DMS53 treated with DMSO at 0.1 percent for 48 hours (cell line): ENCODE measurements around the gene NFIA.
"Not testable (repeated sequence)": the region's sequence is repeated elsewhere in the genome, so short reads cannot be mapped to it uniquely, and the experiment has no call there.

Experiments
- DNase-seq: peaks from one replicate; lab custom pipeline; 2025; ENCODE audit not compliant: unreplicated experiment; lab: John Stamatoyannopoulos, UW

NFIA gene

DNA sequence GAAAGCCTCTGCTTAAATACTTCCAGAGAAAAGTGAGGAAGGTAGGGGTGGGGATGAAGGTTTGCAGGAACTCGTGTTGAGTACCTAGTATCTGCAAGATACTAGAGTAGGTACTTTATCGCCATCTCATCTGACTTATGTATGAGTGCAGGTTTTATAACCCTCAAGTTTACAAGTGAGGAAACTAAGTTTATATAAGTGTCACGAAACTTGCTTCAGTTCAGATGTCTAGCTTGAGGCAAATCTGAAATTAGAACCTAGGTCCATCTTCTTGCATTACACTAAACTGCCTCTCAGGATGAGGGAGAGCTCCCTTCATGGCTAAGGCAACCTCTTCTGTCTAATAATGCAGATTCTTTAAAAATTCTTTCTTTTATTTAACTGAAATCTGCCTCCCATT is 43.5 kb downstream of the NFIA start:
- no peak for DNase-seq

DNA sequence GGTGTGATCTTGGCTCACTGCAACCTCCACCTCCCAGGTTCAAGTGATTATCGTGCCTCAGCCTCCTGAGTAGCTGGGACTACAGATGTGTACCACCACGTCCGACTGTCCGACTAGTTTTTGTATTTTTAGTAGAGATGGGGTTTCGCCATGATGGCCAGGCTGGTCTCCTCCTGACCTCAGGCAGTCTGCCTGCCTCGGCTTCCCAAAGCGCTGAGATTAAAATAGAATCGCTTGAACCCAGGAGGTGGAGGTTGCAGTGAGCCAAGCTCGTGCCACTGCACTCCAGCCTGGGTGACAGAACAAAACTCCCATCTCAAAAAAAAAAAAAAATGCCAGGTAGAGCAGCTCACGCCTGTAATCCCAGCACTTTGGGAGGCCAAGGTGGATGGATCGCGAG is 44.5 kb downstream of the NFIA start:
- DNase-seq, result not testable (repeated sequence)

DNA sequence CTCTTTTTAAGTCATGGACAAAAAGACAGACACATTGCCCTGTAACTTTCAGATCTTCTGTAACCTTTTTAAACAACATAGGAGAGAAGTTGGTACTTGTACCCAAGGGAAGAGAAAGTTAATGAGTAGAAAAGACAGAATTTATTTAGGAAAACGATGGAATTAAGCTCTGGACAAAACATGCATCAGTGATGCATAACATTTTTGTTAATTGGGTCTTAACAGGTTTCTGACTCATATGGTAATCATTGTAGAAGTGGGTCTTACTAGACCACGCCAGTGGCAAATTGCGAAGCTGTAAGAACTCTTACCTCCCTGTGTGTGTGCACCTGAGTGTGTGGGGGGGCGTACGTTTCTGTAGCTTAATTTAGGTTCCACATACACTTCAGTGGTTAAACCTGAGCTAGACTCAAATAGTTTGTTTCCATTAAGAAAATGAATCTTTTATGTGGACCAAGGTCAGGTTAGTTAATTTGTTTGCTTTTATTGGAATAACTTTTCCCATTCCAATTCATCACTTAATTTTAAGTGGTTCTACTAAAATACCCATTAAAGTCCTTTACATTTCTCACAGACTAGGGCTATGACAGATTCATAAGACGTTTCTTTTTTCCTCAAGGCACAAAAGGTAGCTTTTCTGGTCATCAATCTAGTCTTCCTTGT is 48.1 kb downstream of the NFIA start:
- no peak for DNase-seq

- DNase-seq, result no peak
Measured at GRCh38 chr1:61131248-61131647, 48.9 kb downstream of the NFIA start.

- no peak for DNase-seq
Measured at GRCh38 chr1:61131716-61132115, 49.4 kb downstream of the NFIA start.

GRCh38 chr1:61132176-61132638 is 49.8 kb downstream of the NFIA start:
- no peak for DNase-seq

GRCh38 chr1:61132645-61133334 is 50.4 kb downstream of the NFIA start:
- DNase-seq, result no peak

DNA sequence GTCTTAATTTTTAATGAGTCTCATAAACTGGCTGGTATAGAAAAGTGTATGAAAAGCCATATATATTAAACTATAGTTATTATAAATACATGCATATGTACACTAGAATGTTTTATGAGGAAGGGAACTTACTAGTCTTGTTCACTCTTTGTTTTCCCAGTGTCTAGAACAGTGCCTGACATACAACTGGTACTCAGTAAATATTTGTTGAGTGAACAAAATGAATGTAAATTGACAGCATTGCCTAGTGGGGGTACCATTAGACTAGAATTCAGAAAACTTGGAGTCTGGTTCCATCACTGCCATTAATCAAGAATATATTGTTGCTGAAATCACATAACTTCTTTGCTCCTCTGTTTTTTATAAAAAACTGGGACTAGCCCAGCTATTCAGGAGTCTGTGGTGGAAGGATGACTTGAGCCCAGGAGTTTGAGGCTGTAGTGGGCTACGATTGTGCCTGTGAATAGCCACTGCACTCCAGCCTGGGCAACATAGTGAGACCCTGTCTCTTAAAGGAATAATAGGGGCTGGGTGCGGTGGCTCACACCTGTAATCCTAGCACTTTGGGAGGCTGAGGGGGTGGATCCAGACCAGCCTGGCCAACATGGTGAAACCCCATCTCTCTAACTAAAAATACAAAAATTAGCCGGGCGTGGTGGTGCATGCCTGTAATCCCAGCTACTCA is 51.1 kb downstream of the NFIA start:
- DNase-seq, result no peak

DNA sequence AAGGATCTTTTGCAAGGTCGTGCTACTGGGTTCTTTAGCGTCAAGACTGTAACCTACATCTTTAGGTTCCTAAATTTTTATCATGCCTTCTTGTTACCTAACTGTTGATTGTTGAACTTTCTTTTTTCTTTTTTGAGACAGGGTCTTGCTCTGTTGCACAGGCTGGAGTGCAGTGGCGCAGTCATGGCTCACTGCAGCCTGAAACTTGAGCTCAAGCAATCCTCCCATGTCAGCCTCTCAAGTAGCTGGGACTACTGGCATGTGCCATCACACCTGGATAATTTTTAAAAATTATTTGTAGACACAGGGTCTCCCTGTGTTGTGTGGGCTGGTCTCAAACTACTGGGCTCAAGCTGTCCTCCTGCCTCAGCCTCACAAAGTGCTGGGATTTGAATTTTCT is 52.9 kb downstream of the NFIA start:
- DNase-seq, result no peak

DNA sequence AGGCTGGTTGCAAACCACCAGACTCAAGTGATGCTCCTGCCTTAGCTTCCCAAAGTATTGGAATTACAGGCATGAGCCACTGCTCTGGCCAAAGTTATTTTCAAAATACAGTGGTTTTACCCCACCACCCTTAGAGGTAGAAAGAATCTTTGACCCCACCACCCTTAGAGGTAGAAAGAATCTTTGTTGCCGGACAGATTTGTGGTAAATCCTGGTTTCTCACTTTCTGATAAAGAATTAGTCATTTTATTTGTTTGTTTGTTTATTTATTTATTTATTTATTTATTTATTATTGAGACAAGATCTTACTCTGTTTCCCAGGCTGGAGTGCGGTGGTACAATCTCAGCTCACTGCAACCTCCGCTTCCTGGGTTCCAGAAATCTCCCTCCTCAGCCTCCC is 55.9 kb downstream of the NFIA start:
- DNase-seq, result no peak

GRCh38 chr1:61138921-61139774 is 56.8 kb downstream of the NFIA start:
- no peak for DNase-seq

- no peak for DNase-seq
Measured at GRCh38 chr1:61139775-61140549, 57.6 kb downstream of the NFIA start.

DNA sequence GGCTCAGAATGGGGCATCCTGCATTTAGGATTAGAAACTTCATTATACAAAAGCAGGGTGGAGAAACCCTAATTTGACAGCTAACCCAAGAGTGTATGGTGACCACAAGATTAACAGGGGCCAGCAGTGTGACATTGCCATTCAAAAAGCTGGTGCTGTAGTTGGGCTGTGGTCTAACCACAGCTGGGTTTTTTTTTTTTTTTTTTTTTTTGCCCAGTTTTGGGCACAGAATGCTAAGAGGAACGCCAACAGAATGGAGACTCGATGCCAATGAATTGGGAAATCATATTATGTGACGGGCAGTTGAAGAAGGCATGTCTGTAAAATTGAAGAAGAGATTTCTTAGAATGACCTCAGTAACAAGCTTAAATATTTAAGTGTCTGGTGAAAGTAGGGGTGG is 58.4 kb downstream of the NFIA start:
- no peak for DNase-seq

DNA sequence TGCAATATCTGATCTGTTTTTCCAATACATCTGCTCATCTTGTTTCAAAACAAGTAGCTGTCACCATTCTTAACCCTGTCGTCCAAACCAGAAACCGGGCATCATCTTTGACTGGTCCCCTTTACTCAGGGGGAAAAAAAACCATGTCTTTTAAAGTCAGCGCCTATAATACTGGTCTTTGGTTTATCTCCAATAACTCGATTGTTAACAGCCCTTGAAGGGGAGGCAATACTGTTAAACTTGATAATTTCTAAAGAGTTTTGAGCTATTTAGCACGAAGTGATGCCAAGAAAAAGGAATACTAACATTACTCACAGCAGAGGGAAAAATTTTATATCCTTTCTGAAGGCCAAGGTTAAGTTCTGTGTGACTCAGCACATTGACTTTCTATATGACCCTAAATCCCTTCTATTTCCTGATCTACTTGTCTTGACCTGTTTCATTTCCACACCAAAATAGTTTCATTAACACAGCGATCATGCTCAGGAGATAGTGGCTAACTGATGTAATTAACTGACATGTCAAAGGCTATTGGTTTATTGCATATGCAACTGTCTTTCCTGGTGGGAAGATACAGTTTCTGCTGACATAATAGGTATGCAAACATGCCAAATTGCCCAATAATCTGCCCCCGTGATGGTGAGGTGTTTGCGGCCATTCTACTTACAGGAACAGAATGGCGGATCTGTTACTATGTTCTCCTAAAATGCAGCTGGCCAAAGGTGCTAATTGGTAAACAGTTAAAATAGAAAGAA is 59.1 kb downstream of the NFIA start:
- peak; percentile 86 for DNase-seq

- DNase-seq, result no peak
Measured at GRCh38 chr1:61142043-61142440, 59.7 kb downstream of the NFIA start.

- DNase-seq, result peak; percentile 99
Measured at GRCh38 chr1:61142726-61143500, 60.6 kb downstream of the NFIA start.

- DNase-seq, result no peak
Measured at GRCh38 chr1:61143821-61144424, 61.6 kb downstream of the NFIA start.

- DNase-seq, result peak; percentile 30
Measured at GRCh38 chr1:61149010-61149860, 66.9 kb downstream of the NFIA start.
